ENCODE data around the gene LAPTM4A.

DNA sequence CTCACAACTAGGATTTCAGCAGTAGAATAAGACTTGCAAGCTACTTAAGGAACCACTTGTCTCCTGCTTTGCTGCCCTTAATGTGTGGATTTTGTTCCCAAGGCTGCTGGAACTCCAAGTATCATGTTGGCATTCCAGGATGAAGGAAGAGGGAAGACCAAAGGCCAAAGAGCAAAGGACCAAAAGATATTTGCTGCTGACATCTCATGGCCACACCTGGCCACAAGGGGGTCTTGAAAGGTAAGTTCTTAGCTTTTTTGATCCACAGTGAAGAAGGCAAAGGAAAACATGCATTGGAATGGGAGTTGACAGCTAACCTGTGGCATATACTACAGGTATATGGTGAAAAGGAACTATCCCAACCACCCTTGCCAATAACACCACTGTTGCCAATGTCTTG lies 35.1 kb downstream of the LAPTM4A start:
- no peak for TF ChIP-seq POLR2AphosphoS5 (IDR thresholded peaks at IDR 0.05; ENCODE audit: low read depth, low read length)
- TF ChIP-seq, protein P1, sequence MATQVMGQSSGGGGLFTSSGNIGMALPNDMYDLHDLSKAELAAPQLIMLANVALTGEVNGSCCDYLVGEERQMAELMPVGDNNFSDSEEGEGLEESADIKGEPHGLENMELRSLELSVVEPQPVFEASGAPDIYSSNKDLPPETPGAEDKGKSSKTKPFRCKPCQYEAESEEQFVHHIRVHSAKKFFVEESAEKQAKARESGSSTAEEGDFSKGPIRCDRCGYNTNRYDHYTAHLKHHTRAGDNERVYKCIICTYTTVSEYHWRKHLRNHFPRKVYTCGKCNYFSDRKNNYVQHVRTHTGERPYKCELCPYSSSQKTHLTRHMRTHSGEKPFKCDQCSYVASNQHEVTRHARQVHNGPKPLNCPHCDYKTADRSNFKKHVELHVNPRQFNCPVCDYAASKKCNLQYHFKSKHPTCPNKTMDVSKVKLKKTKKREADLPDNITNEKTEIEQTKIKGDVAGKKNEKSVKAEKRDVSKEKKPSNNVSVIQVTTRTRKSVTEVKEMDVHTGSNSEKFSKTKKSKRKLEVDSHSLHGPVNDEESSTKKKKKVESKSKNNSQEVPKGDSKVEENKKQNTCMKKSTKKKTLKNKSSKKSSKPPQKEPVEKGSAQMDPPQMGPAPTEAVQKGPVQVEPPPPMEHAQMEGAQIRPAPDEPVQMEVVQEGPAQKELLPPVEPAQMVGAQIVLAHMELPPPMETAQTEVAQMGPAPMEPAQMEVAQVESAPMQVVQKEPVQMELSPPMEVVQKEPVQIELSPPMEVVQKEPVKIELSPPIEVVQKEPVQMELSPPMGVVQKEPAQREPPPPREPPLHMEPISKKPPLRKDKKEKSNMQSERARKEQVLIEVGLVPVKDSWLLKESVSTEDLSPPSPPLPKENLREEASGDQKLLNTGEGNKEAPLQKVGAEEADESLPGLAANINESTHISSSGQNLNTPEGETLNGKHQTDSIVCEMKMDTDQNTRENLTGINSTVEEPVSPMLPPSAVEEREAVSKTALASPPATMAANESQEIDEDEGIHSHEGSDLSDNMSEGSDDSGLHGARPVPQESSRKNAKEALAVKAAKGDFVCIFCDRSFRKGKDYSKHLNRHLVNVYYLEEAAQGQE (IDR thresholded peaks at IDR 0.05; ENCODE audit: insufficient read depth in 1 of 2, low read depth in 2 of 2, low read length in 1 of 2), result no peak
- TF ChIP-seq, protein P2, sequence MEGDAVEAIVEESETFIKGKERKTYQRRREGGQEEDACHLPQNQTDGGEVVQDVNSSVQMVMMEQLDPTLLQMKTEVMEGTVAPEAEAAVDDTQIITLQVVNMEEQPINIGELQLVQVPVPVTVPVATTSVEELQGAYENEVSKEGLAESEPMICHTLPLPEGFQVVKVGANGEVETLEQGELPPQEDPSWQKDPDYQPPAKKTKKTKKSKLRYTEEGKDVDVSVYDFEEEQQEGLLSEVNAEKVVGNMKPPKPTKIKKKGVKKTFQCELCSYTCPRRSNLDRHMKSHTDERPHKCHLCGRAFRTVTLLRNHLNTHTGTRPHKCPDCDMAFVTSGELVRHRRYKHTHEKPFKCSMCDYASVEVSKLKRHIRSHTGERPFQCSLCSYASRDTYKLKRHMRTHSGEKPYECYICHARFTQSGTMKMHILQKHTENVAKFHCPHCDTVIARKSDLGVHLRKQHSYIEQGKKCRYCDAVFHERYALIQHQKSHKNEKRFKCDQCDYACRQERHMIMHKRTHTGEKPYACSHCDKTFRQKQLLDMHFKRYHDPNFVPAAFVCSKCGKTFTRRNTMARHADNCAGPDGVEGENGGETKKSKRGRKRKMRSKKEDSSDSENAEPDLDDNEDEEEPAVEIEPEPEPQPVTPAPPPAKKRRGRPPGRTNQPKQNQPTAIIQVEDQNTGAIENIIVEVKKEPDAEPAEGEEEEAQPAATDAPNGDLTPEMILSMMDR (IDR thresholded peaks at IDR 0.05), result no peak
